Lower leg skin (tissue), 4 donors: ENCODE results near the gene CD180. TPM values are rescaled to one million over a fixed set of nuclear protein-coding genes. Genes with fewer than 3 reads are reported as not detected.

Experiments used
- DNase-seq, 2 donors: peaks; one replicate each; pipeline ENCODE4 v3.0.0-alpha.2; 2019; ENCODE audit warnings: low spot score in 2 of 2
- H3K4me3 ChIP-seq: fragments of 200-600 bp; sonication (generic); 2 replicates; pipeline ENCODE4 v1.5.1; 2017; ENCODE audit warnings: mild to moderate bottlenecking, low read depth; ENCODE audit not compliant: poor library complexity, severe bottlenecking
- CTCF ChIP-seq, 3 donors: fragments of 450-650 bp; IDR thresholded peaks; one replicate each; pipeline ENCODE4 v1.5.1; 2016; ENCODE audit warnings: antibody characterized with exemption in 3 of 3, mild to moderate bottlenecking in 3 of 3, moderate library complexity in 2 of 3
- POLR2A ChIP-seq, 2 donors: fragments of 450-650 bp; IDR thresholded peaks; one replicate each; pipeline ENCODE4 v1.6.1; 2016 to 2017; ENCODE audit warnings: antibody characterized with exemption in 2 of 2, mild to moderate bottlenecking in 1 of 2, moderate library complexity in 1 of 2
- WGBS, 2 donors: methylation state at CpG; one replicate each; pipeline ENCODE4 v1.1.5; 2018; 5-methylcytosine and 5-hydroxymethylcytosine counted together
- intact Hi-C: fragments of 100-400 bp; cut with DNase I; formaldehyde crosslinking; loops from one replicate; pipeline ENCODE4 v1.15.0; 2023; ENCODE audit warnings: low total_unique reads
- total RNA-seq, 4 donors: library from RNA; depleted of rRNA; stranded (reverse); fragments of >200 nt; gene quantifications; one replicate each; pipeline ENCODE4 v1.1.0, GENCODE V29; 2016

Gene CD180
- total RNA-seq, 4 donors from 2014 or later = 0.08 to 0.42 (median 0.27) TPM

GRCh38 chr5:67170767-67171166 is 25.8 kb downstream of the CD180 start:
- no peak for TF ChIP-seq POLR2A (IDR thresholded peaks at IDR 0.05)
- no peak for TF ChIP-seq CTCF (IDR thresholded peaks at IDR 0.05)
- no peak for DNase-seq
- WGBS, 2 donors = 82% methylated on average over 3 of the region's 3 CpGs
- intact Hi-C loops = no loop called here
- H3K4me3 ChIP-seq = no peak overlapping the region

GRCh38 chr5:67168069-67168468 is 28.5 kb downstream of the CD180 start:
- no peak for TF ChIP-seq CTCF (IDR thresholded peaks at IDR 0.05)
- TF ChIP-seq POLR2A (IDR thresholded peaks at IDR 0.05) = no peak
- no peak overlapping the region for H3K4me3 ChIP-seq
- DNase-seq = no peak
- intact Hi-C loops = no loop called here
- 94 to 98% methylated on average over 4 of the region's 4 CpGs for WGBS, 2 donors

- H3K4me3 ChIP-seq = no peak overlapping the region
- peak in 1 of 2 donors; percentile 92 for DNase-seq
- 56 to 72% methylated on average over 31 of the region's 31 CpGs for WGBS, 2 donors
- TF ChIP-seq CTCF (IDR thresholded peaks at IDR 0.05) (no peak), POLR2A (IDR thresholded peaks at IDR 0.05) (no peak)
- intact Hi-C loops = no loop called here
These were observed 29.9 kb downstream of the CD180 start for GRCh38 chr5:67166460-67167285.

GRCh38 chr5:67165526-67166459 is 30.8 kb downstream of the CD180 start:
- H3K4me3 ChIP-seq = no peak overlapping the region
- intact Hi-C loops = no loop called here
- peak; percentile 73 to 96 for DNase-seq
- 59 to 64% methylated on average over 33 to 35 of the region's 36 CpGs for WGBS, 2 donors
- TF ChIP-seq CTCF (IDR thresholded peaks at IDR 0.05) (peak in 1 of 3 donors; percentile 29), POLR2A (IDR thresholded peaks at IDR 0.05) (no peak)

GRCh38 chr5:67164856-67165525 is 31.6 kb downstream of the CD180 start:
- intact Hi-C loops = no loop called here
- WGBS, 2 donors = 91 to 98% methylated on average over 17 of the region's 17 CpGs
- TF ChIP-seq CTCF (IDR thresholded peaks at IDR 0.05) (no peak), POLR2A (IDR thresholded peaks at IDR 0.05) (no peak)
- H3K4me3 ChIP-seq = no peak overlapping the region
- no peak for DNase-seq
